Neuronal stem cell (in vitro differentiated cells): ENCODE results near the gene FBXO42.

Experiments used
- DNase-seq: peaks from one replicate; pipeline ENCODE4 v3.0.0-alpha.2; 2013; ENCODE audit warnings: low spot score
- H2AFZ ChIP-seq: one replicate; pipeline ENCODE4 v1.6.1; 2013; ENCODE audit warnings: mild to moderate bottlenecking, low read length, inconsistent platforms
- H2AK5ac ChIP-seq: 2 replicates; pipeline ENCODE4 v1.6.1; 2013; ENCODE audit warnings: low read depth, mild to moderate bottlenecking, inconsistent platforms, low read length, moderate library complexity, mixed read lengths
- H2BK120ac ChIP-seq: 2 replicates; pipeline ENCODE4 v1.6.1; 2013; ENCODE audit warnings: low read depth, mild to moderate bottlenecking, inconsistent platforms, low read length, moderate library complexity, mixed read lengths
- H2BK12ac ChIP-seq: one replicate; pipeline ENCODE4 v1.6.1; 2013; ENCODE audit warnings: low read length, inconsistent platforms
- H2BK15ac ChIP-seq: 2 replicates; pipeline ENCODE4 v1.6.1; 2013; ENCODE audit warnings: mild to moderate bottlenecking, low read length, inconsistent platforms, mixed read lengths
- H2BK5ac ChIP-seq: one replicate; pipeline ENCODE4 v1.6.1; 2013; ENCODE audit warnings: inconsistent platforms, mild to moderate bottlenecking, low read length, moderate library complexity
- H3K14ac ChIP-seq: one replicate; pipeline ENCODE4 v1.6.1; 2013; ENCODE audit warnings: low read length, inconsistent platforms
- H3K18ac ChIP-seq: 2 replicates; pipeline ENCODE4 v1.6.1; 2013; ENCODE audit warnings: low read length, inconsistent platforms
- H3K23ac ChIP-seq: 2 replicates; pipeline ENCODE4 v1.6.1; 2013; ENCODE audit warnings: low read depth, mild to moderate bottlenecking, mixed read lengths, low read length, inconsistent platforms; ENCODE audit not compliant: poor library complexity
- H3K27ac ChIP-seq: replicated peaks from 3 replicates; pipeline ENCODE4 v1.5.1; 2013; ENCODE audit warnings: low read length, inconsistent platforms
- H3K27me3 ChIP-seq, 3 experiments: 2 replicates each; pipeline ENCODE4 v1.6.1; 2013; ENCODE audit warnings: low read length in 3 of 3, mild to moderate bottlenecking in 2 of 3, inconsistent platforms in 1 of 3, low read depth in 1 of 3, mixed read lengths in 1 of 3, moderate library complexity in 1 of 3; ENCODE audit not compliant: control insufficient read depth in 3 of 3, insufficient read depth in 3 of 3
- H3K36me3 ChIP-seq, 2 donors: replicated peaks in 1 of 2; 2 replicates each; pipeline ENCODE4 v1.6.1; 2013; ENCODE audit warnings: low read length in 2 of 2; ENCODE audit not compliant: control insufficient read depth in 2 of 2, insufficient read depth in 2 of 2
- H3K4ac ChIP-seq: 2 replicates; pipeline ENCODE4 v1.6.1; 2013; ENCODE audit warnings: inconsistent platforms, mild to moderate bottlenecking, low read length, moderate library complexity
- H3K4me1 ChIP-seq, 2 donors: 1 replicate in 1 of 2; 2 replicates in 1 of 2; pipeline ENCODE4 v1.6.1; 2013; ENCODE audit warnings: low read length in 2 of 2, low read depth in 1 of 2; ENCODE audit not compliant: control insufficient read depth in 2 of 2, insufficient read depth in 1 of 2
- H3K4me2 ChIP-seq: one replicate; pipeline ENCODE4 v1.6.1; 2013; ENCODE audit warnings: mild to moderate bottlenecking, low read length, inconsistent platforms; ENCODE audit not compliant: insufficient read depth, poor library complexity, severe bottlenecking
- H3K4me3 ChIP-seq, 2 donors: 2 replicates each; pipeline ENCODE4 v1.5.1; 2013; ENCODE audit warnings: low read length in 2 of 2, mild to moderate bottlenecking in 2 of 2, inconsistent platforms in 1 of 2, moderate library complexity in 1 of 2
- H3K79me1 ChIP-seq: one replicate; pipeline ENCODE4 v1.6.1; 2013; ENCODE audit warnings: low read depth, mild to moderate bottlenecking, inconsistent platforms, low read length, moderate library complexity
- H3K9ac ChIP-seq: one replicate; pipeline ENCODE4 v1.6.1; 2013; ENCODE audit warnings: mild to moderate bottlenecking, low read depth, low read length, inconsistent platforms; ENCODE audit not compliant: poor library complexity
- H3K9me3 ChIP-seq, 2 donors: replicated peaks in 1 of 2; 2 replicates each; pipeline versions ENCODE3 to v1.6.1; 2013; ENCODE audit warnings: low read length in 2 of 2, mild to moderate bottlenecking in 2 of 2, inconsistent platforms in 1 of 2, low read depth in 1 of 2, mixed read lengths in 1 of 2, moderate library complexity in 1 of 2; ENCODE audit not compliant: control insufficient read depth in 2 of 2, insufficient read depth in 1 of 2
- H4K8ac ChIP-seq: one replicate; pipeline ENCODE4 v1.6.1; 2013; ENCODE audit warnings: low read depth, mild to moderate bottlenecking, inconsistent platforms, low read length, moderate library complexity
- H4K91ac ChIP-seq: one replicate; pipeline ENCODE4 v1.6.1; 2013; ENCODE audit warnings: low read length, low read depth, mild to moderate bottlenecking, inconsistent platforms; ENCODE audit not compliant: poor library complexity
- WGBS, 2 donors: extraction: QIAGEN DNeasy Blood & Tissue Kit; methylation state at CpG; one replicate each; pipeline ENCODE4 v1.1.7; 2013; ENCODE audit warnings: missing lambda C conversion rate in 2 of 2, mixed read lengths in 1 of 2; ENCODE audit not compliant: insufficient read length in 2 of 2, insufficient replicate concordance in 1 of 2; ENCODE audit errors: extremely low coverage in 2 of 2; 5-methylcytosine and 5-hydroxymethylcytosine counted together

FBXO42 gene

GRCh38 chr1:16302709-16303627 lies 49.3 kb downstream of the FBXO42 start:
- Histone ChIP-seq H3K4me1 (no peaks in the 10 kb centered on the region), H2BK12ac (no peak overlapping the region), H3K27ac (no peak overlapping the region), H2AFZ (no peak overlapping the region), H2BK5ac (no peak overlapping the region), H4K8ac (no peak overlapping the region), H3K79me1 (no peaks in the 10 kb centered on the region), H3K4me2 (no peak overlapping the region), H3K4ac (no peak overlapping the region), H2BK120ac (no peak overlapping the region), H3K18ac (no peak overlapping the region), H3K27me3 (no peaks in the 10 kb centered on the region), H3K9ac (no peak overlapping the region), H3K36me3 (peaks cover 14 to 87% of the 10 kb centered on the region in 2 donors), H3K9me3 (no peaks in the 10 kb centered on the region), H4K91ac (no peak overlapping the region), H2AK5ac (no peak overlapping the region), H3K14ac (no peak overlapping the region), H3K4me3 (no peak overlapping the region), H2BK15ac (no peak overlapping the region), H3K23ac (no peak overlapping the region)
- WGBS, 2 donors = no CpG with 5 or more reads among the region's 12 CpGs
- DNase-seq = no peak

GRCh38 chr1:16300436-16300835 lies 51.8 kb downstream of the FBXO42 start:
- Histone ChIP-seq H2BK120ac (no peak overlapping the region), H3K4me2 (no peak overlapping the region), H2AK5ac (no peak overlapping the region), H4K8ac (no peak overlapping the region), H2BK12ac (no peak overlapping the region), H3K18ac (no peak overlapping the region), H3K79me1 (peaks cover 2% of the 10 kb centered on the region), H3K27me3 (no peaks in the 10 kb centered on the region), H3K4me3 (no peak overlapping the region), H3K4me1 (no peaks in the 10 kb centered on the region), H3K36me3 (peaks cover 11 to 78% of the 10 kb centered on the region in 2 donors), H3K4ac (no peak overlapping the region), H3K27ac (no peak overlapping the region), H3K9me3 (no peaks in the 10 kb centered on the region), H4K91ac (no peak overlapping the region), H2AFZ (no peak overlapping the region), H2BK15ac (no peak overlapping the region), H2BK5ac (no peak overlapping the region), H3K23ac (no peak overlapping the region), H3K9ac (no peak overlapping the region), H3K14ac (no peak overlapping the region)
- no CpG with 5 or more reads among the region's 3 CpGs for WGBS, 2 donors
- DNase-seq = no peak

GRCh38 chr1:16298653-16299052 lies 53.6 kb downstream of the FBXO42 start:
- Histone ChIP-seq H2BK15ac (no peak overlapping the region), H3K18ac (no peak overlapping the region), H3K23ac (no peak overlapping the region), H2BK12ac (no peak overlapping the region), H3K4me1 (peaks cover 0 to 3% of the 10 kb centered on the region in 2 donors), H3K27me3 (no peaks in the 10 kb centered on the region), H4K91ac (no peak overlapping the region), H3K79me1 (peaks cover 2% of the 10 kb centered on the region), H3K14ac (no peak overlapping the region), H2AFZ (no peak overlapping the region), H3K9me3 (no peaks in the 10 kb centered on the region), H3K4me3 (no peak overlapping the region), H2AK5ac (no peak overlapping the region), H2BK5ac (no peak overlapping the region), H3K4me2 (no peak overlapping the region), H3K4ac (no peak overlapping the region), H4K8ac (no peak overlapping the region), H2BK120ac (no peak overlapping the region), H3K9ac (no peak overlapping the region), H3K36me3 (peaks cover 9 to 75% of the 10 kb centered on the region in 2 donors), H3K27ac (no peak overlapping the region)
- no peak for DNase-seq
- whole genome bisulfite sequencing, 2 donors = no CpG with 5 or more reads among the region's 12 CpGs

- Histone ChIP-seq H3K36me3 (peaks cover 4 to 77% of the 10 kb centered on the region in 2 donors), H3K18ac (no peak overlapping the region), H2AK5ac (no peak overlapping the region), H3K4ac (no peak overlapping the region), H3K9me3 (no peaks in the 10 kb centered on the region), H3K9ac (no peak overlapping the region), H3K27me3 (no peaks in the 10 kb centered on the region), H3K4me3 (no peak overlapping the region), H2BK15ac (no peak overlapping the region), H3K23ac (no peak overlapping the region), H3K79me1 (peaks cover 2% of the 10 kb centered on the region), H3K27ac (no peak overlapping the region), H3K4me2 (no peak overlapping the region), H3K14ac (no peak overlapping the region), H4K91ac (no peak overlapping the region), H3K4me1 (peaks cover 0 to 3% of the 10 kb centered on the region in 2 donors), H2BK120ac (no peak overlapping the region), H2BK12ac (no peak overlapping the region), H4K8ac (no peak overlapping the region), H2BK5ac (no peak overlapping the region), H2AFZ (no peak overlapping the region)
- no peak for DNase-seq
- WGBS, 2 donors = no CpG with 5 or more reads among the region's 4 CpGs
Measured at GRCh38 chr1:16296643-16297042, 55.6 kb downstream of the FBXO42 start.
